ENCODE results near the gene SYVN1.
"Not testable (repeated sequence)": the region's sequence is repeated elsewhere in the genome, so short reads cannot be mapped to it uniquely, and the experiment has no call there.

The SYVN1 gene

DNA sequence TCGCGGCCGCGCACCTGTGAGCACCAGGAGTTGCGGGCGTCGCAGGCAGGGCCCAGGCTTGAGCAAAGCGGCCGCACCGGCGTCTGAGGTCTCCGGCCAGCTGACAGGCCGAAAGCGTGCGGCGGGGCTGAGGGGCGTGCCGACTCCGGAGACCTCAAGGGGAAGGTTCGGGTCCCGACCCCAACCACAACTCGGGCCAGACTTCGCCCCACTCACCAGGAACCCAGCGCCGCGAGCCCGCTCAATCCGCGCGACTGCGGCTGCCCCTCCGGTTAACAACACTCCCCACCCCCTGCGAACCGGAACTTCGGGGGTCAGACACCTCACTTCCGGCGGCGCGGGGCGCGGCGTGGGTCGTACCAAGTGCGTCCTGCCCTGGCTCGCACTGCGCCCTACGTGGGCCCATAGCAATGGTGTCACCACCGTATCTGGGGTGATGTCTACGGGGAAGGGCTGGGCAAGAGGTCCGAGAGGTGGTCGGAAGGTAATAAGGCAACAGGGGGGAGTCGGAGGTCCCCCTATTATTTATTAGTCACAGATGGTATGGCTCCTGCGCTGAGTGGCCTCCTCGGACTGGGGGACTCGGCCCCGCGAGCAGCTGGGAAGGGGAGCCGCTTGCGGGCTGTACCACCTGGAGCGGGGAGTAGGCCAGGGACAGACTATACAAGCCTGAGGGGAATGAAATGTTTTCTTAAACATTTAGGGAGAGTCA lies at the start of gene SYVN1:
Gene SYVN1, minus strand, starts transcription at position 280 of the 712 bp plus-strand sequence. CDS start 918 bp downstream, outside the sequence.
- DNase-seq: peak; percentile 89

GRCh38 chr11:65183201-65183891 lies 49.0 kb upstream of the SYVN1 start:
- no peak for DNase-seq

GRCh38 chr11:65182258-65183170 lies 48.2 kb upstream of the SYVN1 start:
- DNase-seq: no peak

DNA sequence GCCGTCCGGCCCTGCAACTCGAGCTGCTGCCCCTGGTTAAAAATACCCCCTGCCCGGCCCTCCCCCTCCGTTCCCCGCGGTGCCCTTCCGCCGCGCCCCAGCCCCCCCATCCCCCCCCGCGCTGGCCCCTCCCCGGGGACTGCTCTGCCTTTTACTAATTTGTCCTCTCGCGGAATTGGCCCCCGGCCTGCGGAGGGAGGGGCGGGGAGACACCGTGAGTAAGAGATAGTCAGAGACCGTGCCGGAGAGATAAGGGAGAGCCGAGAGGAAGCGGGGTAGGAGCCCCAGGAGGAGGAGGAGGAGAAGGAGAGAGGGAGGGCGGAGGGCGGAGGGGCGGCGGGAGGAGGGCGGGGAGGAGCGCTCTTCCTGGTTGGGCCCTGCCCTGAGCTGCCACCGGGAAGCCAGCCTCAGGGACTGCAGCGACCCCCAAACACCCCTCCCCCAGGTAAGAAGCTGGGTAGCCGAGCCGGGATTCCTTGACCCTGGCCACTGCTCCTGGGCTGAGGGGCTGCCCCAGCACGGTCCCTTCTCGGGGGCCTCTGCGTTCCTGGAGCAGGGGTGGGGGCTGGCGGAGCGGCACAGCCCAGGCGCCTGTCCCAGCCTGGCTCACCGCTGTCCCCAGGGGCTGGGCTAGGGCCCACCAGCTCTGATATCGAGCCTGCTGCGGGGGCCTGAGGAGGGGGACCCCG lies 47.4 kb upstream of the SYVN1 start, which contains the start of gene CAPN1:
Gene CAPN1, plus strand, starts transcription at position 360 of the 689 bp plus-strand sequence. CDS start 774 bp downstream, outside the sequence.
- DNase-seq: peak; percentile 56

DNA sequence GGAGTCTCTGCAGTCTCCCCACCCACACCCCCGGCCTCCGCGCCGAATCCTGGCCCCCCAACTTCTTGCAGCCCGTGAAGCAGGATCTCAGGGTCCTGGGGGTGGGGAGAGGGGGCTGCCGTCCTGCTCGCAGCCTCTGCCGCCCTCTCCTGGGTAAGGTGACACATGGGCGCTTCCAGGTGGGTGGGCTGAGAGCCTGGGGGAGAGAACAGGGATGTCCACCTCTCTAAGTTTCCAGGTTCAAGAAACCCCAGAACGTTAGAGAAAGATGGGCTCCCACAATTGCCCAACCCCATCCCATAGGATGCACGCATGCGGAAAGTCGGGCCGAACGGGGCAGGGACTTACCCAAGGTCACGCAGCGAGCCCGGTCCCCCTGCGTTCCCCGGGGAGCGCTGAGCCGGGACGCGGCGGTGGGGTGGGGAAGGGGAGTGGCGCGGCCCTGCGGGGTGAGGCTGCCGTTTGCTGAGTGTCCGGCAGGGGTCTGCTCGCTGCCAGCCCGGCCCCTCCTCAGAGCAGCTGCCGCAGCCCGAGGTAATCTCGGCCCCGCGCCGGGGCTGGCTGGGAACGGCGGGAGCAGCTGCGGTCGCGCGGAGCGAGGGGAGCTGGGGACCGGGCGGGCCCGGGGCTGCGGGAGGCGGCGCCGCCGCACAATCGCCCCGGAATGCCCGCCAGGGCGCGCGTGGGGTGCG lies 46.7 kb upstream of the SYVN1 start:
- peak; percentile 28 for DNase-seq

GRCh38 chr11:65174571-65175010 lies 40.3 kb upstream of the SYVN1 start:
- not testable (repeated sequence) for DNase-seq

GRCh38 chr11:65172600-65172999 lies 38.3 kb upstream of the SYVN1 start:
- no peak for DNase-seq

GRCh38 chr11:65170058-65170534 lies 35.8 kb upstream of the SYVN1 start, which contains the start of gene SPDYC:
TSS of gene SPDYC (plus strand) at chr11:65170233. CDS start at chr11:65171358, 1,125 bp downstream.
- DNase-seq: no peak

DNA sequence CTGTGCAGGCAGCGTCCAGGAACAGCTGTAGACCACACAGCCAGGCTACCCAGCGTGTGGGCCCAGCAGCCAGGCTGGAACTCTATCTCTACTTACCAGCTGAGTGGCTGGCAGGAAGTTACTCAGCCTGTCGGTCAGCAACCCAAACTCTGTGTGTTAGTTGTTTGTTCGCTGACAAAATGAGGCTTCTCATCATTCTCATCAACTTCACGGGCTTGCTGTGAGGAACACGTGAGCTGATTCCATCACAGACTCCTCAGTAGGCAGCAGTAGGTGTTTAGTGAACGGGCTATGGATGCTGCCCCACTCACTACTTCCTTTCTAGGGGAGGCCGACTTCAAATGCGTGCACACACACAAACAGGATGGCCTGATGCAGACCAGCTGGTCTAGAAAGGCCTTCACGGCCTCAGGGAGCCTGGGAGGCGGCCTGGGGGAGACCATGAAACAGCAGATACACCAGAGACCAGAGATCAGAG lies 34.9 kb upstream of the SYVN1 start:
- no peak for DNase-seq

- no peak for DNase-seq
These were observed 33.3 kb upstream of the SYVN1 start for GRCh38 chr11:65167656-65168055.

DNA sequence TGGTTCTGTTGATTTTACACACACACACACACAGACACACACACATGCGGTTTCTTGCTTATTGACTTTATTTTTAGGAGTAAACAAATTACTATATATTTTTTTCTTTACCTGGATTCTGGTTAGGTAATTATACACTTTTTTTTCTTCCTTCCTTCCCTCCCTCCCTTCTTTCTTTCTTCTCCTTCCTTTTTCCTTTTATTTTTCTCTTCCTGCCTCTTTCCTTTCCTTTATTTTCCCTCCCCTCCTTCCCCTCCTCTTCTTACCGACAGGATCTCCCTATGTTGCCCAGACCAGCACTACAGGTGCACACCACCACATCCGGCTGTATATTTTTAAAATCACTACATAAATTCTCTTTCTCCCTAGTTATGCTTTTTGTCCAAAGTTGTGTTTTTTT lies 32.6 kb upstream of the SYVN1 start:
- no peak for DNase-seq

- no peak for DNase-seq
These were observed 31.3 kb upstream of the SYVN1 start for GRCh38 chr11:65165410-65166317.

DNA sequence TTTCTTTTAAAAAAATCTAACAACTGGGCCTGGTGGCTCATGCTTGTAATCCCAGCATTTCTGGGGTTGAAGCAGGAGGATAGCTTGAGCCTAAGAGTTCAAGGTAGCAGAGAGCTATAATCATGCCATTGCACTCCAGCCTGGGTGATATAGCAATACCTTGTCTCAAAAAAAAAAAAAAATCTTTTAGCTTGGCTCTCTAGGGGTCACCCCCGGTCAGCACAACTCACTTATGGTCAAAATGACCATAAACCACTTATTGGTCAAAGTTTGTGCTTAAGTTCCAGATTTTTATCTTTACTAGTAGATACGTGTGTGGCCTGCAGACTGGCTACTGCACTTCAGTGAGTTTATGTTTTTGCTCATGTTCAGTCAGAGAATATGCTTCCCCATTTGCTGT lies 29.4 kb upstream of the SYVN1 start:
- DNase-seq: no peak

- no peak for DNase-seq
These were observed 26.3 kb upstream of the SYVN1 start for GRCh38 chr11:65160643-65161042.

DNA sequence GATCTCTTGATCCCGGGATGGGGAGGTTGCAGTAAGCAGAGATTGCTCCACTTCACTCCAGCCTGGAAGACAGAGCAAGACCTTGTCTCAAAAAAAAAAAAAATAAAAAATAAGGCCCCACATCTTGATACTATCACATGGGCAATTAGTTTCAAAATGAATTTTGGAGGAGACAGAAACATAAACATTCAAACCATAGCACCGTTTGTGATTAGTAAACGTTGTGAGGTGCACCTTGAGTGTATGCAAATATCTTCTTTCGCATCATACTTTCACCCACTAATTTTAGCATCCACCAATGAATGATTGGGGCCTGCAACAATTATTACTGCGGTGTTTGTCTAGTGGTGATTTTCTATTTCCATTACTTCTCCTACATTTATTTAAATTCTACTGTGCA lies 24.7 kb upstream of the SYVN1 start:
- DNase-seq: no peak

GRCh38 chr11:65157336-65157735 lies 23.0 kb upstream of the SYVN1 start:
- no peak for DNase-seq

GRCh38 chr11:65156926-65157325 lies 22.6 kb upstream of the SYVN1 start:
- no peak for DNase-seq

- no peak for DNase-seq
These were observed 21.9 kb upstream of the SYVN1 start for GRCh38 chr11:65156256-65156655.

- DNase-seq: no peak
These were observed 17.8 kb upstream of the SYVN1 start for GRCh38 chr11:65152122-65152521.

DNA sequence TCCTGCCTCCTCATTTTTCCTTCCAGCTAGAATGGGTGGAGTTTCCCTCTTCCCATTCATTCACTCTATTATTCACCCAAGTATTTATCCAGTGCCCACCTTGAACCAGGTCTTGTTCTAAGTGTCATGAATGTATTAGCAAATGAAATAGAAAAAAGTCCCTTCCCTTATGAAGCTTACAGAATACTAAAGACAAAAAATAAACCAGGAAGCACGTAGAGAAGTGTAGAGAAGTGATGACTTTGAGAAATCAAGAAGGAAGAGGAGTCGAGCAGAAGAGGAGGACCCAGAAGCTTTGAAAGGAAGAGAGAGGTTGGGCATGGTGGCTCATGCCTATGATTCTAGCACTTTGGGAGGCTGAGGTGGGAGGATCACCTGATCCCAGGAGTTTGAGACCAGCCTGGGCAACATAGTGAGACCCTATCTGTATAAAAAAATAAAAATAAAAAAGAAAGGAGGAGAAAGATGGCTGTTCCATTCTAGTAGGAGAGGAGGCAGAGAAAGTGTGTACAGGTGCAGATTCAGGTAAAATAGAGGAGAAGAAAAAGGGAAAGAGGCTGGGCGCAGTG lies 17.1 kb upstream of the SYVN1 start:
- DNase-seq: no peak
